Measurements from ENCODE around the gene SCTR.
A peak's percentile ranks its signal among the peaks of the same experiment; 100 is the strongest.

The SCTR gene

GRCh38 chr2:119523952-119524694 is at the start of gene SCTR:
Gene SCTR, minus strand, starts transcription at chr2:119524483. Its CDS starts 257 bp downstream, at chr2:119524226.
- no peak for DNase-seq

DNA sequence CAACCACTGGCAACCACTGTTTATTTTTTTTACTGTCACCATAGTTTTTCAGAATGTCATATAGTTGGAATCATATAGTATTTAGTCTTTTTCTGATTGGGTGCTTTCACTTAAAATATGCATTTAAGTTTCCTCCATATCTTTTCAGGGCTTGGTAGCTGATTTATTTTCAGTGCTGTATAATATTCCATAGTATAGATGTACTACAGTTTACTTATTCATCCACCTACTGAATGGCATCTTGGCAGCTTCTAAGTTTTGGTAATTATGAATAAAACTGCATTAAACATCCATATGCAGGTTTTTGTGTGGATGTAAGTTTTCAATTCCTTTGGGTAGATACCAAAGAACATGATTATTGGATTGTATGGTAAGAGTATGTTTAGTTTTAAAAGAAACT is 43.0 kb upstream of the SCTR start:
- no peak for DNase-seq

- DNase-seq = no peak
Measured at GRCh38 chr2:119565481-119565880, 41.2 kb upstream of the SCTR start.

DNA sequence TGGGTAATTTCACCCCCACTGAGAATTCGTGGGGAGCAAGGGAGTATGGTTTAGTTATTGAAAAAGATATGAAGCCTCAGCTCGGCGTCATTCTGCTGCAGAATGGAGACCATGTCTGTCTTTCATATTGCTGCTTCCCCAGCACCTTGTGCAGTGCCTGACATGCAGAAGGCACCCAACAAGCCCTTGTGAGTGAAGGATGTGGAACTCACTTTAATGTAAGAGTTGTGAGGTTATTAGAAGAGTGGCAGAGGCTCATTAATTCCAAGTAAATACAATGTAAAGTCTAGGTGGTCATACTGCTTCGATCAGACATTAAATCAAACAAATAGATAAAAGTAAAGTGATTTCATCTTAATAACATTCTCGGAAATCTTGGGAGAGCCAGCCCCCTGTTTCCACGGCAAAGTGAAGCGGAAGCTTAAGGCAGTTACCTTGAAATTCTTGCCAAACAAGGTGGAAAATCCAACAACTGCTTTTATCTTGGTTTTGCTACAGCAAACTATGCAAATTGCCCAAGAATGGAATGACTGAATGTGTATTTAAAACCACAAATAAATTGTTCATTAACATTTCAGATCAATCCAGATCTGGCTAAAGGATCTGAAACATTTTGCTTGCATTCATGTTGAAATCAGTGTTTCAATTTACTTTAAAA is 29.5 kb upstream of the SCTR start:
- no peak for DNase-seq

- no peak for DNase-seq
Measured at GRCh38 chr2:119552902-119553301, 28.6 kb upstream of the SCTR start.

DNA sequence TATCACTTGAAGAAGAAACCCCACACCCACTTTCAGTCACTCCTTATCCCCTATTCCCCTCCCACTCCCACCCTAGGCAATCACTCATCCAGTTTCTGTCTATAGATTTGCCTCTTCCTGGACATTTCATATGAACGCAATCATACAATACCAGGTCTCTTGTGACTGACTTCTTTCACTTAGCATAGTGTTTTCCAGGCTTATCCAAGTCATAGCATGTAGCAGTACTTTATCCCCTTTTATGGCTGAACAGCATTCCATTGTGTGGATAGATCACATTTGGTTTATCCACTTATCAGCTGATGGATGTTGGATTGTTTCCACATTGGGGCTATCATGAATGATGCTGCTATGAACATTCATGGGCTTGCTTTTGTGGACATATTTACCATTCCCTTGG is 26.6 kb upstream of the SCTR start:
- no peak for DNase-seq

DNA sequence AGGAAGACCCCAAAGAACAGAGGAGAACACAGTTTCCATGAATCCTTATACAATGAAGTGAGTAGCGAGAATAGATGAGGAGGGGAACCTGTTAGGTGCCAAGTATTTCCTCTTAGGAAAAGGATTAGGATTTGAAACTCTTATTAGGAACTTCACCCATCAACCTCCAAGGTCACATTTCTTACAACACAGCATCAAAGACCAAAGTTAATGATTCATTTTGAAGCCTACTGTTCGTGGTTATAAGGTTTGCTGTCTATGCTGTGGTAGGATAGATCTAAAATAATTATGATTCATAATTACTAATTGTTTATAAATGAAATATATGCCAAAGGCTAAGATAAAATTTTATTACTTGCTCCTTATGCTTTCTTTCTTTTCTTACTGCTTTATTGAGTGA is 26.1 kb upstream of the SCTR start:
- no peak for DNase-seq

DNA sequence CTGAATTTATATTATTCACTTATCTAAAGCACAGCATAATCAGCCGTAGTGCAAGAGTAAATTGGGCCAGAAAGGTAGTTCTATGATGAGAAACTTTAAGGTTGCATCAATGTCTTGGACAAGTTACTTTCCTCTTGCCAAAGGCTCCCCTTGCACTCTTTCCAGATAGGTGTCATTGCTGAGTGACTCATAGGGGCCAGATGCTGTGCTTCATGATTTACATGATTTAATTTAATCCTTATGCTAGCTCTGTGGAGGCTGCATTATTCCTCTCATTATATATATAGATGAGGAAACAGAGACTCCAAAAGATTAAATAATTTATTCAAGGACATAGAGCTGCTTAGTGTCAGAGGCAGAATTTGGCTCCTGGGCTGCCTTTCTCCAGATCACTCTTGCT is 25.0 kb upstream of the SCTR start:
- no peak for DNase-seq

GRCh38 chr2:119548516-119549120 is 24.3 kb upstream of the SCTR start:
- DNase-seq = no peak

GRCh38 chr2:119546447-119546767 is 22.1 kb upstream of the SCTR start:
- DNase-seq = no peak

DNA sequence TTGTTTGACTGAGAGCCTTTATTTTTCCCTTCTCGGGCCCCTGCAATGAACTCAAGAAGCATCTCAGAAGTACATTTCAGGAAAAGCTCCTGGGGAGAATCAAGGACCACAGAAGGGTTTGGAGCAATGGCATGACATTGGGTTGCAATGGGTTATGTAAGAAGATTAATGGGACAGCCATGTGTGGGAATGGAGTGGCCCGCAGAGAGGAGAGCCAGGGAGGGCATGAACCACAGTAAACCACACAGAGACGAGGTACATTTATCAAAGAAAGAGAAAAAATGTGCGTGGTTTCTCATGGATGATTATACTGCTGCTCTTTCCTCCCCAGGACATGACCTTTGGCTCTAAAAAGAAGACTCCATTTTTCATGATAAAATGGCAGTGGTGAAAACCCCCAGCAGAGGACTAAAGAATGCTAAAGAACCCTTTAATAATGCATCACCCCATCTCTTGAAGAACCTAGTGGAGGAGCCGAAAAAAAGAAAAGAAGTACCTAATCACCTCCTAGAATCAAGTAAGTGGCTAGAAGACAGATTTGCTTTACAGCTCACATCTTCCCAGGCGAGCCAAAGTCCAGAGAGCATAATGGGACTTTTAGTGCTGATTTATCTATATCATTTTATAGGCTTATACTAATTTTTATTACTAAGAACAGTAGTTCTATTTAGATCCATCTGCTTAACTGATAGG is 21.6 kb upstream of the SCTR start:
- no peak for DNase-seq

- DNase-seq = no peak
Measured at GRCh38 chr2:119544939-119545475, 20.7 kb upstream of the SCTR start.

- peak; percentile 8 to 24 for DNase-seq
Measured at GRCh38 chr2:119544075-119544938, 20.0 kb upstream of the SCTR start, which contains the start of gene CFAP221. Gene CFAP221, plus strand, starts transcription at chr2:119544449. Its CDS starts 1,683 bp downstream, at chr2:119546132.

DNA sequence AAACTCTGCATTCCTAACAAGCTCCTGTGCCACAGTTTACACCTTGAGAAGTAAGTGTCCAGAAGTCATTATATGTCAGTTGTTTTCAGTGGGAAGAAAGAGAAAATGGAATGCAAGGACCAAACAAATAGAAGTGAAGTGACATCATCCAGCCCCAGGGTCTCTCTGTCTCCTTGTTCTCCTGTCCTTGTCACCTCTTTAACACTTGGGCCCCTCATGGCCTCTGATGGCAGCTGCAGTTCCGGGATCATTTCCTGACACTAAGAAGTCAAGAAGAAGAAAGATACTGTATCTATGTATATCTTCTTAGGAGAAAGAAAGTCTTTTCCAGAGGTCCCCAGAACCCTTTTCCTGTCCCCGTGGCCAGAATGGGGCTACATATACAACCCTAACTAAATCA is 17.2 kb upstream of the SCTR start:
- DNase-seq = no peak

DNA sequence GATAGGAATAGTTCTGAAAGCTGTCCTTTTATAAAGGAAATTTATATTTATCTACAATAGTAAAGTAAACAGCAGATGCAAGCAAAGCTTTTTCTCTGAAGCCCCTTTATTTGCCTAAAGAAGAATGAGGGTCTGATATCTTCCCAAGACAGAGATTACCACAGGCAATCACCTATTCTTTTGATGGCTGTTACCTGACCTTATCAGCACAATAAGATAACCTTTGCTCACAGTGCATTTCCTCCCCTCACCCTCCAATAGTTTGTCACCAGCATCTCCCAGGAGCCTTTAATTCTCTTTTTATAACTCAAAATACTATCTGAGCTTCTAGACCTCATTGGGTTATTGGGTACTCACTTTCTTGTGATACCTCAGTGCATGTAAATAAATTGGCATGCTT is 13.5 kb upstream of the SCTR start:
- no peak for DNase-seq

- DNase-seq = no peak
Measured at GRCh38 chr2:119536707-119537106, 12.4 kb upstream of the SCTR start.

DNA sequence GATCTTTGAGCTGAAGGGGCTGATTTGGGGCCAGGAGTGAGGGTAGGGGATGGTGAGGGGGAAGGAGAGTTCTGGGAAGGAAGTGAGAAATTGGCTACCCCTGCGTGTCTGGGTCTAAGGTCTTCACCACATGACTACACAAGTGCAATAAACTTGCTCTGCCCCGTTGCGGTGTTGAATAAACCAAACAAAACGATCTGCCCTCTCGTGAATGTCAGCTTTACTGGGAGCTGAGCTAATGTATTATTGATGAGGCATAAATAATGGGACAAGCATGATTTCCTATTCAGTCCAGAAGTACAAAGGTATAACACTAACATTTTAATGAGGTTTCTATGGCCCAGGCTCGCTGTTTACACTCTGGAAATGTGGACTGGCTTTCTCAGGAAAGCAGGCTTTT is 11.9 kb upstream of the SCTR start:
- no peak for DNase-seq

DNA sequence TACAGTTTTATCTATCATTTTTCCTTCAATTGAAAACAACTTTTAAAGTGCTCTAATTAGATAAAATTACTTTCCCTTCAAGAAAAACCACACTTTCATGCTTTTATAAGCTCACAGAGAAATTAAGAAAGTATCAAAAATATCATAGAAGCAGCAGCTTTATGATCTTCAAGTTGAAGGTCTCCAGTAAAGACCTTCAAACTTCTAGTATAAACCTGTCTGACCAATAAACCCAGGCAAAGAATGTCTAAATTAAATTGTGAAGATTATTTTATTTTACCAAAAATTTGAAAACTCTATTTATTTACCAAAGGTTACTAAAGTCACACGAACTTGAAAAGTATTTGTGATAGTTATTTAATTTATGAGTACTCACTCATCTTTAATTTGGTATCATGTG is 9.3 kb upstream of the SCTR start:
- no peak for DNase-seq

DNA sequence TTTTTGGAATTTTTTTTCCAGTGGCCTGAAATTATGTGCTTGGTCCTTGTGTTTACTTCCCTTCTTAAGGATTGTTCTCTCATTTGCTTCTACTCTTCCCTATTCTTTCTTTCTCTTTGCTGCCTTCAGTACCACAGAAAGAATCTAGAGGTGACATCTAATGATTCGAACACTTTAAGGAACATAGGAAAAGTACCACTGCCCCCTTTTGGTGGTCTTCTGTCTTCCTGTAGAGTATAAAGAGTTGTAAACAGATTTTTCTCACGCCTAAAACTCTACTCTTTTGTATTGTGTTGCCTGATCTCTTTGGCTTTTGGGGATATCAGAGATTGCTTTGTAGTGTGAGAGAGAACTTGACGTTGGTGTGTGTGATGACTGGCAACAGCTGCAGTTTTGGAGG is 7.0 kb upstream of the SCTR start:
- no peak for DNase-seq

- DNase-seq = no peak
Measured at GRCh38 chr2:119527999-119528398, 3.7 kb upstream of the SCTR start.

DNA sequence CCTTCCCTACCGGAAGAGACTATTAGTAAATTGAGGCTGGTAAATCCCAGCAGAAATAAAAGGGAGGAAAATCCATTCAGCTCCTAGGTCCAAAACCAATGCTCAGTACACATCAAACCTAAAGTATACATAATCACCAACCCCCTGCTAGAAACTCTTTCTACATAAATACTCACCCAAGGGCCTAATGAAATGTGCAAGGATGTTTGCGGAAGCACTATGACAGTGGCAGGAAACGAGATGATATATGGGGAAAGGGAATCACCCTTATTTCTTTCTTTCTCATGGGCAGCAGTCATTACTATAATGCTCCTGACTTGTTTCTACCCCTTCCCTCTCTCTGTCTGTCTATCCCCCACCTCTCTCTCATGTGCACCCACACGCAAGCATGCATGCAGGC is 1.3 kb upstream of the SCTR start:
- DNase-seq = no peak

GRCh38 chr2:119523383-119523951 is 816 bp downstream of the SCTR start:
- DNase-seq = no peak
